ENCODE results near the gene SARDH.

DNA sequence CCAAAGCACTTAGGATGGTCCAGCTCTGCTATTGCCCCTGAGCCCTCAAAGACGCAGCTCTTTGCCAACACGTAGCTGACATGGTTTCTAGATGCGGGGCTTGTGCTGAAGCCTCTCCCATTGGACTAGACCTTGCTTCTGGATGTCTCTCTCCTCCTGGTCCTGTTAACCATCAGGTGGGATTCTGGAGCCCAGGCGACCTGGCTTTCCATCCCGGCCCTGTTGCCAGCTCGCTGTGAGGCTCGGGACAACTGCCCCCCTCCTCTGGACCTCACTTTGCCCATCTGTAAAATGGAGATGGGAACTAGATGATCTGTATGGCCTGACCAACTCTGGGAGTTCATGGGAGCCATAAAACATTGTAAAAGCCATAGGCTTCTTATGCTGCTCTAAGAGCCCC lies 98.0 kb downstream of the SARDH start:
- TF ChIP-seq POLR2A (IDR thresholded peaks at IDR 0.05): no peak
- TF ChIP-seq CTCF (IDR thresholded peaks at IDR 0.05 in 8 of 11, conservative IDR thresholded peaks at IDR 0.05 in 3 of 11): no peak

All from spleen (tissue), 7 donors.